NCI-H69 (cell line): ENCODE measurements around the gene AMN1.
"Not testable (repeated sequence)": the region's sequence is repeated elsewhere in the genome, so short reads cannot be mapped to it uniquely, and the experiment has no call there.

Experiments
- DNase-seq: peaks from one replicate; lab custom pipeline; 2025; lab: John Stamatoyannopoulos, UW

AMN1 gene

DNA sequence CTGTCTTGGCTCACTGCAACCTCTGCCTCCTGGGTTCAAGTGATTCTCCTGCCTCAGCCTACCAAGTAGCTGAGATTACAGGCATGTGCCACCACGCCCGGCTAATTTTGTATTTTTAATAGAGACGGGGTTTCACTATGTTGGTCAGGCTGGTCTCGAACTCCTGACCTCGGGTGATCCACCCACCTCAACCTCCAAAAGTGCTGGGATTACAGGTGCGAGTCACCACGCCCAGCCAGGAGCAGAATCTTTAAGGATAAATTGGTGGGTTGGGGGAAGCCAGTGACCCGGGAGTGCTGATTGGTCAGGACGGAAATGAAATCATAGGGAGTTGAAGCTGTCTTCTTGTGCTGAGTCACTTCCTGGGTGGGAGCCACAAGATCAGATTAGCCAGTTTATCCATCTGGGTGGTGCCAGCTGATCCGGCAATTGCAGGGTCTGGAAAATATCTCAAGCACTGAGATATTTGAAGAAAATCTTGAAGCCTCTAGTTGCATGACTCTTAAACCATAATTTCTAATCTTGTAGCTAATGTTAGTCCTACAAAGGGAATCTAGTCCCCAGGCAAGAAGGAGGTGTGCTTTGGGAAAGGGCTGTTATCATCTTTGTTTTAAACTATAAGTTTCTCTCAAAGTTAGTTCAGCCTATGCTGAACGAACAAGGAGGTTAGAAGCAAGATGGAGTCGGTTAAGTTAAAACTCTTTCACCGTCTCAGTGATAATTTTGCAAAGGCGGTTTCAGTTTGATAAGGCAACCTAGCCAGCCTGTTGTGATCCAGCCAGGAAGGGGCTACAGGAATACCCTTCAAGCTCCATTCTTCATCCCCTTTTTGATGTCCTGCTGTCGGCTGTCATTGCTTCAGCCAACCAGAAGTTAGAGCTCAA, 5.0 kb upstream of the AMN1 start:
- DNase-seq = peak; percentile 75

DNA sequence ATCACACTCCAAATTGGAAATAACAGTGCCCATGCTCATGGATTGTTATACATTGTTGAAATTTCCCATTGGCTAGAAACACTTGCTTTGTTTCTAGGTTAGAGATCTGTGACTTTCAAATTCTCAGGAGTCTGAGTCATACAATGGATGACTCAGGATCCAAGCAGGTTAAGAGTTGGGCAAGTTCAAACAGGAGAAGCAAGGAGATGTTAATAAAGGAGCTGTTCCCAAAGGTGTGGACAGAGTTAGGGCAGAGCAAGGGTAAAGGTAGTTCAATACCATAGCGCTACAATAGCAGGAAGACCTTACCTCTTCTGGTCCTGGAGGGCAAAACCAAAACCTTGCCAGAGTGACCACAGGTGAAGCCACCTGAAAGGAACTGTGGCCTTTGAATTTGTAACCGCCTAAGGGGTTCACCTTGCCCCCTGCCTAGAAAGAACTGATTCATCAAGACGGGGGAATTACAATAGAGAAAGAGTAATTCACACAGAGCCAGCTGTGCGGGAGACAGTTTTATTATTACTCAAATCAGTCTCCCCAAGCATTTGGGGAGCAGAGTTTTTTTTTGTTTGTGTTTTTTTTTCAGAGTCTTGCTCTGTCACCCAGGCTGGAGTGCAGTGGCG, 4.2 kb upstream of the AMN1 start:
- DNase-seq = peak; percentile 97

DNA sequence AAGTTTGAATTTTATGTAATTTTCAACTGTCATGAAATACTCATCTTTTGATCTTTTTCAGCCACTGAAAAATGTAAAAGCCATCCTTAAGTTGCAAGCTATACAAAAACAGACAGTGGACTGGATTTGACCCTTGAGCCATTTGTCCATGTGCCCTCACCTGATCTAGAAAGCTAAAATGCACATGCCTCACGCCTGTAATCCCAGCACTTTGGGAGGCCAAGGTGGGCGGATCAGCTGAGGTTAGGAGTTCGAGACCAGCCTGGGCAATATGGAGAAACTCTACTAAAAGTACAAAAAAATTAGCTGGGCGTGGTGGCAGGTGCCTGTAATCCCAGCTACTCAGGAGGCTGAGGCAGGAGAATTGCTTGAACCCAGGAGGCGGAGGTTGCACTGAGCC, 2.4 kb upstream of the AMN1 start:
- DNase-seq = not testable (repeated sequence)

DNA sequence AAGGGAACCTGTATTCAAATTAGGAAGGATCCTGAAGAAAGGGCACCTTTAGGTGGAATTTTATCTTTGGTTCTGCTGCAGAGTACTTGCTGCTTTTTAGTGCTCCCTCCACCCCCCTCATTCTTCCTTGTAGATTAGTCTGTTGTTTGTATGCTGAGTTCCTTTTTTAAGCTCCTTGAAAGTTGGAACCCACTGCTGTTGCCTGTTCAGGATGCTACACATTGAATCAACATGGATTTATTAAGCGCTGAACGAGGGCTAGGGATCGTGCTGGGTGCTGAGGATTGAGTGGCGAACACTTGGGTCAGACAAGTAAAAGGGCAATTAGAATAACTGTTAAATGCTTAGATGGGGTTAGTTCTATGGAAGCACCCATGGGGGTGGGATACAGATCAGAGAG, 884 bp upstream of the AMN1 start:
- no peak for DNase-seq

DNA sequence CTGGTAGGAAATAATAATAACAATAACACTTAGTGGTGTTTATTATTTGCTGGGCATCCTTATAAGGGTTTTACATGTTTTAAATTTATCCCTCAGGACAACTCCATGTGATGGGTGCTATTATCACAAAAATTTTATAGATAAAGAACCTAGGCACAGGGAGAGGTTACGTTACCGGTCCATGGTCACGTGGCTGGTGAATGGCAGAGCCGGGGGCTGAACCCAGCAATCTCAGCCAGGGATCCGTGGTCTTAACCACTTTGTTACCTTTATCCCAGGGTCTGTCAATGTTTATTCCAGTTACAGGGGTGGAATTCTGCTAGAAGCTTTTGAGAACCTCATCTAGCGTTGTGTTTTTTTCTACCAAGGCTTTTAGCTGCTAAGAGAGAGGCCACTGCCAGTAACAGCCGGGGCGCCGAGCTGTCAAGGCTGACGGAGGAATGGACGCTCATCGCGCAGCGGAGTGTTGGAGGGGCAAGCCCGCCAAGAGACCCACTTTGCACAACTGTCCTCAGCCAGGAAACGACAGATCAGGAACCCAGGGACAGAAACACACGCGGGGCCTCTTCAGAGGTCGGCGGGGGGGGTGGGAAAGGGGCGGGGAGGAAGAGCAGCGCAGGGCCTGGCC, 418 bp downstream of the AMN1 start:
- DNase-seq = peak; percentile 96

DNA sequence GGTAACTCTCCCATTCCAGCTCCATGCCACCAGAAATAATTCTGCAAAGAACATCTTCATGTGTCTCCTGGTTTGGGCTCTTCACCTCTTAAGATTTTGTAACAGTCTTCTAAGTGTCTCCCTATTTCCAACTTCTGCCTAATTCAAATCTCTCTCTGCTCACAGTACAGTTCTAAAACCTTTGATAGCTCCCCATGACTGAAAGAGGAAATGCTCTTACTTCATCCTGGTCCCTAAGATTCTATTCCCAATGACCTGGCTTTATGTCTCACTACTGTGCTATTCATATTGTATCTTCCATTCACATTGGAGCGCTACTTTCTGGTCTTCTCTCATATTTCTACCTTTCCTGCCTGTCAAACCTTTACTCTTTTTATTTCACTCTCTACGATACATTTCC, 1.6 kb downstream of the AMN1 start:
- no peak for DNase-seq

DNA sequence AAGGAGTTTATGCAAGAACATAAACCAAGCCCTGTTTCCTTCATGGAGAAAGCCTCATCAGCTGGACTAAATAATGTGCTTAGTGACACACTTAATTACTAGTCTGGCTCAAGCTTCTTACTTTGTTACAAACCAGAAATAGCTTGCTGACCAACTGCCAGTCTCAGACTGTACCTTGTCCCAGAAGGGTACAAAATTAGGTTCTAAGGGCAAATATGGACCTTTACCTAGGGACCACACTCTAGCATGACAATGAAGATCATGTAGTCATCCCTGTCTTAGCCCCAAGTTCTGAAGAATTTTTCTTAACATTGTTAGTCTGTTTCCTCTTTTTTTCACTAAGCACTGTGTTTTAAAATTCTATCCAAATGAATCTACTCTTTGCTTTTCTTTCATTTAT, 2.2 kb downstream of the AMN1 start:
- peak; percentile 76 for DNase-seq

DNA sequence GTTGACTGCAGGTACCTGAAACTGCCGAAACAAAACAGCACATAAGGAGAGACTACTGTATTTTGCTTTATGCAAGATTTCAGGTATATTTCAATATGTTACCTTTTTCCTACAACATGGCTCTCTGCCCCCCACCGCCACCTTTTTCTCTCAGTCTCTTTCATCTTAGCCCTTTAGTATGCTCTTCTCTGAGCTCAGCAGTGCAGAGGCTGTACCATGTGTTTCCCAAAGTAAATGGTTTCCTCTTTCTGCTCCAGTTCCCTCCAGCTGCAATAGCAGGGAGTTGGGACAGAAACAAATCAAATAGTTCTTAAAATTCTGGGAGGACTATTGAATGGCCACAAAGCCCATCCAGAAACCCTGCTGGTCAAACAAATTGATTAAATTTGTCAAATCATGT, 4.3 kb downstream of the AMN1 start:
- DNase-seq = no peak

DNA sequence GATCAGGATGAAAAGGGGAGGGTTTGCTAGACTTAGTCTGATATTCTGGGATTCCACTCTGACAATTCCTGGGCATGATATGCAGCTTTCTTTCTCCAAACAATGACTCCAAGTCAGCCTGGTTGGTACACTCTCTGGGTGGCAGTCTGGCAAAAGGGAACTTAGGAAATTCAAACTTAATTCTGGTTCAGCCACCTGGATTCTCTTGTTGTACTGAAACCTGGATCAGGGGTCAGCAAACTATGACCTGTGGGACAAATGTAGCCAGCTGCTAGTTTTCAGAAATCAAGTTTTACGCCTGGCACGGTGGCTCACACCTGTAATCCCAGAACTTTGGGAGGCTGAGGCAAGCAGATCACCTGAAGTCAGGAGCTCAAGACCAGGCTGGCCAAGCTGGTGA, 6.2 kb downstream of the AMN1 start:
- DNase-seq = no peak

DNA sequence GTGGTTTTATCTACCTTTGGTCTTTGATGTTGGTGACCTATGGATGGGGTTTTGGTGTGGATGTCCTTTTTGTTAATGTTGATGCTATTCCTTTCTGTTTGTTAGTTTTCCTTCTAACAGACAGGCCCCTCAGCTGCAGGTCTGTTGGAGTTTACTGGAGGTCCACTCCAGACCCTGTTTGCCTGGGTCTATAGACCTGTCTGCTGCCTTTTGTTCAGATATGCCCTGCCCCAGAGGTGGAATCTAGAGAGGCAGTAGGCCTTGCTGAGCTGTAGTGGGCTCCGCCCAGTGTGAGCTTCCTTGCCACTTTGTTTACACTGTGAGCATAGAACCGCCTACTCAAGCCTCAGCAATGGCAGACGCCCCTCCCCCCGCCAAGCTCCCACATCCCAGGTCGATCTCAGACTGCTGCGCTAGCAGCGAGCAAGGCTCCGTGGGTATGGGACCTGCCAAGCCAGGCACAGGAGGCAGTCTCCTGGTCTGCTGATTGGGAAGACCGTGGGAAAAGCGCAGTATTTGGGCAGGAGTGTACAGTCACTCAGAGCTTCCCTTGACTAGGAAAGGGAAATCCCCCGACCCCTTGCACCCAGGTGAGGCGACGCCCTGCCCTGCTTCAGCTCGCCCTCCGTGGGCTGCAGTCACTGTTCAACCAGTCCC, 10.2 kb downstream of the AMN1 start:
- DNase-seq = not testable (repeated sequence)

DNA sequence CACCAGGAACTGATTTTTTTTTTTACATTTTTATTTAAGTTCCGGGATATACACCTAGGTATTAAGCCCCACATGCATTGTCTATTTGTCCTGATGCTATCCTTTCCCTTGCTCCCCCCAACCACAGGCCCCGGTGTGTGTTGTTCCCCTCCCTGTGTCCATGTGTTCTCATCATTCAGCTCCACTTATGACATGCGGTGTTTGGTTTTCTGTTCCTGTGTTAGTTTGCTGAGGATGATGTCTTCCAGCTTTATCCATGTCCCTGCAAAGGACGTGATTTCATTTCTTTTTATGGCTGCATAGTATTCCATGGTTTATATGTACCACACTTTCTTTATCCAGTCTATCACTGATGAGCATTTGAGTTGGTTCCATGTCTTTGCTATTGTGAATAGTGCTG, 11.8 kb downstream of the AMN1 start:
- not testable (repeated sequence) for DNase-seq

DNA sequence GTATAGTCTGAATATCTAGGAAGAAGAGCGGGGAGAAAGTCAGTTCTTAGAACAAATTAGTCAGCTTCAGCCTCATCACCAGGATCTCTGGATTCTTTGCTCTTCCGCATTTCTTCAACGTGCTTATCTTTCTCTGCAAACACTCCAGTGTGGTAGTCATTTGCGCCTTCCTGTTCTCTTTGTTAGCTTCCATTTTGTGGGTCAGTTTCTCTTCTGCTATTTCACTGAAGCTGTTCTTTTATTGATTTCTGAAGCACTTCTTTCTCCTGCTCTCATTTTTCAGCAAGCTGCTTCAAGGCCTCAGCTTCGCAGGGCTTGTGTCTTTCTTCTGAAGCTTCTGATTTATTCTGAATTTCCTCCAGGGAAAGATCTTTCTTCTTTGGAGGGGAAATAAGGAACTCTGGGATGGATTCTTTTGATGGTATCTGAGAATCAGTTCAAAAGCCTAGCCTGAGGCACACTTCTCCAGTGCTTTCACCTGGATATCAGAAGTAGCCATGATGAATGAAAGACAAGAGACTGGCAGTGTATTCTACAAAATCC, 13.5 kb downstream of the AMN1 start:
- no peak for DNase-seq

DNA sequence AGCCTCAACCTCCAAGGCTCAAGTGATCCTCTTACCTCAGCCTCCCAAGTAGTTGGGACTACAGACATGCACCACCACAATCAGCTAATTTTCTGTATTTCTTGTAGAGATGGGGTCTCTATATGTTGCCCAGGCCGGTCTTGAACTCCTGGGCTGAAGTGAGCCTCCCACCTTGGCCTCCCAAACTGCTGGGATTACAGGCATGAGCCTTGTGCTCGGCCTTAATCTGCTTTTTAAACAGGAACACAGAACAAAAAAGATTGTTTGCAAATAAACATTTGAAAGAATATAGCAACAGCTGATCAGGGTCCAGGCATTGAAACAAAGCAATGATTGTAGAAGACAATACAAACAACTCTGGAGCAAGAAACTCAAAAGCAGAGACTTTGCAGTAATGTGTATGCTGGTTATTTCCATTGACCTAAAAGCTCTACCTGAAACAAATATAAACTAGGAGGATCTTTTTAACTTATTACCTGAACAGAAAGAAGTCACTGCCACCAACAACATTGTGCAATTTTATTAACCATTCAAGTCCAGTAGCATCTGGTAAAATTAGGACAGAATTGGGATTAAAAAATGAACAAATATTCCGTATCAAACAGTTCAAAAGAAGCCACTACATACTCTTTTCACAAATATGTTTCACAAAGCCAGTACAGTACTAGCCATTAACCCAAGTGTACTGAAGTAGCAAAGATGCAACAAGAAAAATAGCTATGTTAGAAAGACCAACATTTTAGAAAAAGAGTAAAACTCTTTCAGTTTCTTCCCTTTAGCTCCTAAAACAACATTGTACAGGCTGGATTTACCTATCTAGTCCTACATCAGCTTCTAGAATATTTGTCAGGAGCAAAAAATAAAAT, 14.2 kb downstream of the AMN1 start:
- DNase-seq = no peak

DNA sequence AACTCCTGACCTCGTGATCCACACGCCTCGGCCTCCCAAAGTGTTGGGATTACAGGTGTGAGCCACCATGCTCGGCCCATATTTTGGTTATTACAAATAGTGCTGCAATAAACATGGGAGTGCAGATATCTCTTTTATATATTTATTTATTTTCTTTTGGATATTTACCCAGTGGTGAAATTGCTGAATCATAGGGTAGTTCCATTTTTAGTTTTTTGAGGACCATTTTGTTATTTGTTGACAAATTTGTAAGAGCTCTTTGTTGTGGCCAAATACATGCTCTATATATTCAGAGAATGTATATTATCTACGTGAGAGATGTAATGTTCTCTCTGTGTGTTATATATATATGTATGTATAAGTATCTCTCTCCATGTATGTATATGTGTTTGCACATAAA, 15.9 kb downstream of the AMN1 start:
- DNase-seq = no peak

DNA sequence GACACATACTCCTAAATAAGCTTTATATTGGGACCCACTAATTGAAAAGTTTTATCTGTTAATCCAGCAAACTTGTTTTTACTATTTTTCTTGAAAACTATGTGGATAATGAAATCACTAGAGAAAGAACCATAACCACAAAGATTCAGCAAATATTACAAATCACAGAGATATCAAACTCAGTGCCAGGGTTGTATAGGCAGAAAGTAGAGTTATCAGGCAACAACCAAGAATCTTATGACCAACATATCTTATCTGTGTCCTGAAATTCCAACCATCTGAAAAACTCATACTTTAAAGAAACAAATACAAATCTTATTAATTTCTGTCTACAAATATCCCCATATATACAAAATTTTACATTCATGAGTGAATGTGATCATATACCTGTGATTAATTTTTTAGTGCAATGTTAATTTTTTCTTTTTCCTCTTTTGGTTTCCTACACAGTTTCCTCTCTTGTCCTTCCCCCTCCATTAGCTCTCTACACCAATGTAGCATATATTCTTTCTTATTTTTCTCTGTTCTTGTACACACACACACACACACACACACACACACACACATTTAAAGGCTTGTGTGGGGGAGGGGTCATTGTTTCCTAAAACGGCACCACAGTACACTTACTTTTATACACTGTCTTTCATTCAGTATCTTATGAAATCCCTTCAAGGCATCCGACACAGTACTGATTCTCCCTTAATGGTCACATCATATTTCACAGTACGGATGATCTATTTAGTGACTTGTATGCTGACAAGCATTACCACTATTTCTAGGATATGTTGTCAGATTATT, 18.6 kb downstream of the AMN1 start:
- no peak for DNase-seq

DNA sequence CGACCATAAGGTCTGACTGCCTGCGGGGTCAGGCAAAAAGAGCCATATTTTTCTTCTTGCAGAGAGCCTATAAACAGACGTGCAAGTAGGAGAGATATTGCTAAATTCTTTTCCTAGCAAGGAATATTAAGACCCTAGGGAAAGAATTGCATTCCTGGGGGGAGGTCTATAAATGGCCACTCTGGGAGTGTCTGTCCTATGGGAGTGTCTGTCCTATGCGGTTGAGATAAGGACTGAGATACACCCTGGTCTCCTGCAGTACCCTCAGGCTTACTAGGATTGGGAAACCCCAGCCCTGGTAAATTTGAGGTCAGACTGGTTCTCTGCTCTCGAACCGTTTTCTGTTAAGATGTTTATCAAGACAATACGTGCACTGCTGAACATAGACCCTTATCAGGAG, 20.7 kb downstream of the AMN1 start:
- not testable (repeated sequence) for DNase-seq

DNA sequence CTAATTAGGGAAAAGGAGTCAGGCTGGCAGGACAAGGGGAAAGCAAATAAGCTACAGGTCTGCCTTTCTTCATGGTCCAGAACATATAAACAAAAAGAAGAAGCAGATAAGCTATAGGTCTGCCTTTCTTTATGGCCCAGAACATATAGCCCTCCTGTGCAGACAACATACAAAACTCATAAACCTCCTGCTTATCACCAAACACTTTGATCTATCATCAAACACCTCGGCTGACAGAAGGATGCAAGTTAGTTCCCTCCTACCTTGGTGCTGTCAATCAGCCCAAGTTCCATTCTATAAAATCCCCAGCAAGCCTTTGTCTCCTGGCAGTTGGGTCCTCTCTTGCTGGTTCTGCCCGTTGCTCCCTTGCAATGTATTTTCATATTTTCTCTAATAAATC, 23.2 kb downstream of the AMN1 start:
- DNase-seq = no peak

DNA sequence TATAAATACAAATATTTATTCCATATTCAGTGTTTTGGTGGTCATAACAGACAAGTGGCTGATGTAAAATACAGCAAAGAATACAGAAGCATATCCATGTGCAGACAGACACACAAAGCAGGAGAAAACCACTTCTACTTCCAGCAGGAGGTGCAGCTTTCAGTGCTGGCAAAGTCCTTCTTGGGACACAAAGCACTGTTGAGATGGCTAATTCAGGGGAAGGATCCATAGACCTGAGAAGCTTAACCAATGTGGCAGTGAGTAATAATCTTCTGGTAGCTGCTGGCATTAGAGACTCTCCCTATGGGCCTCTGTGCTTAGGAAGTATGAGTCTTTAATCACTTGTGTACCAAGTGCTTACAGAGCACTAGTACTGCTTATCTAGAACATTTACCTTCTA, 26.8 kb downstream of the AMN1 start:
- peak; percentile 79 for DNase-seq

DNA sequence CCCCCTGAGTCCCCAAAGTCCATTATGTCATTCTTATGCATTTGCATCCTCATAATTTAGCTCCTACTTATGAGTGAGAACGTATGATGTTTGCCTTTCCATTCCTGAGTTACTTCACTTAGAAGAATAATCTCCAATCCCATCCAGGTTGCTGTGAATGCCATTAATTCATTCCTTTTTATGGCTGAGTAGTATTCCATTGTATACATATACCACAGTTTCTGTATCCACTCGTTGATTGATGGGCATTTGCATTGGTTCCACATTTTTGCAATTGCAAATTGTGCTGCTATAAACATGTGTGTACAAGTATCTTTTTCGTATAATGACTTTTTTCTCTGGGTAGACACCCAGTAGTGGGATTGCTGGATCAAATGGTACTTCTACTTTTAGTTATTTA, 38.9 kb downstream of the AMN1 start:
- not testable (repeated sequence) for DNase-seq

DNA sequence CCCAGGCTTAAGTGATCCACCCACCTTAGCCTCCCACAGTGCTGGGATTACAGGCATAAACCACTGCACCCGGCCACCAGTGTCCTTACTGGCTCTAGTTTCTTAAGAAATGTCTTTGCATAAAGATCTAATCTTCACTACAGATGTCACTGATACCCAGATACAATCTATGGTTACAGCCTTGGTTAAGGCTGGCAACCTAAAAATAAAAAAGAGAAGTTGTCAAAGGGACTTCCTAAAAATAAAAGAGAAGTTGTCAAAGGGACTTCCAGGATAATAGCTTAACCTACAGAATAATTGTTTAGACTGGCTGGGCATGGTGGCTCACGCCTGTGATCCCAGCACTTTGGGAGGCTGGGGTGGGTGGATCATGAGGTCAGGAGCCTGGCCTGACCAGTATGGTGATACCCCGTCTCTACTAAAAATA, 41.7 kb downstream of the AMN1 start:
- DNase-seq = no peak

DNA sequence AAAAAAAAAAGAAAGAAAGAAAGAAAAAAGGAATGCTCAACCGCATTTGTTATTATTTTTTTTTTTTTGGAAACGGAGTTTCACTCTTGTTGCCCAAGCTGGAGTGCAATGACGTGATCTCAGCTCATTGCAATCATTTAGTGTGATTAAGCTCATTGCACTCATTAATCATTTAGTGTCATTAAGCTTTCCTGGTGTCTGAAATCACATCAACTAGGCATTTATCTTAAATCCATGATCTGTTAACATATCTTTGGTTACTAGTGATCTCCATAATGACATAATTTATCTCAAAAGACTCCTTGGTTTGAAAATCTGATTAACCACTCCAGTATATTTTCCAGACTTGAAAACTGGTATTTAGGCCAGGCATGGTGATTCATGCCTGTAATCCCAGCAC, 43.0 kb downstream of the AMN1 start:
- DNase-seq = no peak
